HCT116 (cell line): ENCODE results near the gene GGPS1. TPM values are rescaled to one million over a fixed set of nuclear protein-coding genes. Genes with fewer than 3 reads are reported as not detected.

ENCODE experiments used
- ATAC-seq: fragments of 200-7000 bp; cut with Tn5 transposase; 2 replicates; pipeline ENCODE4 v1.9.1; 2020; ENCODE audit warnings: mild to moderate bottlenecking, moderate library complexity
- BruUV-seq: library from RNA; stranded (reverse); fragments of 400-500 nt; replicated peaks from 2 replicates; lab custom pipeline; 2021; lab: Mats Ljungman, UMichigan
- CTCF ChIA-PET: fragments of 300-600 bp; sonication (Branson Sonifier 250); formaldehyde crosslinking; loops from one replicate; lab custom pipeline; 2021; ENCODE audit warnings: antibody characterized with exemption; lab: Charles Lee
- POLR2A ChIA-PET: fragments of 300-600, 350-600 bp; sonication (Branson Sonifier 250); formaldehyde crosslinking; loops from one replicate; lab custom pipeline; 2021; ENCODE audit warnings: antibody characterized with exemption; lab: Charles Lee
- RAD21 ChIA-PET, 2 experiments: fragments of 300-600 bp; sonication (Branson Sonifier 250); formaldehyde crosslinking; loops; one replicate each; lab custom pipeline; 2023; ENCODE audit warnings: low total read pairs in 2 of 2; ENCODE audit not compliant: uncharacterized antibody in 2 of 2, unreplicated experiment in 2 of 2, low non-redundant PET in 1 of 2; lab: Charles Lee
- DNase-seq: peaks from one replicate; pipeline ENCODE4 v3.0.0-alpha.2; 2010; ENCODE audit warnings: low read depth, low spot score
- H2AFZ ChIP-seq: fragments of 200-600 bp; shearing (Covaris generic), sonication (generic); 2 replicates; pipeline ENCODE4 v1.6.1; 2017; ENCODE audit warnings: low read depth, mixed run types, mixed read lengths, antibody characterized with exemption, low read length; ENCODE audit not compliant: poor library complexity, severe bottlenecking
- H3K27ac ChIP-seq: 2 replicates; pipeline ENCODE4 v1.5.1; 2012; ENCODE audit warnings: low read depth, low read length
- H3K27me3 ChIP-seq: fragments of 200-600 bp; sonication (generic); 2 replicates; pipeline ENCODE4 v1.6.1; 2016; ENCODE audit warnings: mixed run types, low read length, mixed read lengths; ENCODE audit not compliant: insufficient read depth
- H3K36me3 ChIP-seq, 2 experiments: fragments of 200-500 bp in 1 of 2; fragments of 200-600 bp in 1 of 2; sonication (Bioruptor generic) in 1 of 2; sonication (generic) in 1 of 2; 2 replicates each; pipeline versions ENCODE4 v1.5.1 to v1.6.1; 2014 to 2016; ENCODE audit warnings: low read length in 2 of 2, inconsistent platforms in 1 of 2, mixed read lengths in 1 of 2, mixed run types in 1 of 2; ENCODE audit not compliant: insufficient read depth in 2 of 2, control insufficient read depth in 1 of 2
- H3K4me1 ChIP-seq, 2 experiments: fragments of 200-600 bp in 1 of 2; sonication (generic) in 1 of 2; 2 replicates each; pipeline versions ENCODE4 v1.5.1 to v1.6.1; 2012 to 2017; ENCODE audit warnings: low read length in 2 of 2, inconsistent platforms in 1 of 2, mild to moderate bottlenecking in 1 of 2, mixed read lengths in 1 of 2, mixed run types in 1 of 2, moderate library complexity in 1 of 2; ENCODE audit not compliant: insufficient read depth in 2 of 2, control insufficient read depth in 1 of 2
- H3K4me2 ChIP-seq: fragments of 200-600 bp; sonication (generic); 2 replicates; pipeline ENCODE4 v1.6.1; 2017; ENCODE audit warnings: mixed run types, low read length, mixed read lengths
- H3K4me3 ChIP-seq, 2 experiments: fragments of 200-600 bp in 1 of 2; sonication (generic) in 1 of 2; replicated peaks in 1 of 2; 2 replicates each; pipeline ENCODE4 v1.5.1; 2011 to 2016; ENCODE audit warnings: low read length in 2 of 2, control low read depth in 1 of 2, low read depth in 1 of 2, mild to moderate bottlenecking in 1 of 2, mixed read lengths in 1 of 2, mixed run types in 1 of 2
- H3K79me2 ChIP-seq: fragments of 200-600 bp; sonication (generic); 2 replicates; pipeline ENCODE4 v1.6.1; 2017; ENCODE audit warnings: mild to moderate bottlenecking, mixed run types, low read length, moderate library complexity, mixed read lengths; ENCODE audit not compliant: insufficient read depth
- H3K9ac ChIP-seq: fragments of 200-600 bp; sonication (generic); 2 replicates; pipeline ENCODE4 v1.6.1; 2016; ENCODE audit warnings: low read length, mixed read lengths
- H3K9me2 ChIP-seq: fragments of 200-600 bp; sonication (generic), shearing (Covaris generic); 2 replicates; pipeline ENCODE4 v1.6.1; 2017; ENCODE audit warnings: mixed run types, mild to moderate bottlenecking, moderate library complexity; ENCODE audit not compliant: insufficient read depth
- H3K9me3 ChIP-seq, 2 experiments: fragments of 200-500 bp in 1 of 2; fragments of 200-600 bp in 1 of 2; sonication (Bioruptor generic) in 1 of 2; sonication (generic) in 1 of 2; 2 replicates each; pipeline ENCODE4 v1.6.1; 2014 to 2017; ENCODE audit warnings: low read length in 2 of 2, mixed read lengths in 2 of 2, inconsistent platforms in 1 of 2, low read depth in 1 of 2, mild to moderate bottlenecking in 1 of 2, mixed run types in 1 of 2, moderate library complexity in 1 of 2; ENCODE audit not compliant: control insufficient read depth in 1 of 2, insufficient read depth in 1 of 2
- H4K20me1 ChIP-seq: fragments of 200-600 bp; sonication (generic), shearing (Covaris generic); 2 replicates; pipeline ENCODE4 v1.6.1; 2017; ENCODE audit warnings: mixed run types, mild to moderate bottlenecking, moderate library complexity; ENCODE audit not compliant: insufficient read depth
- CBX3 ChIP-seq: IDR thresholded peaks from 2 replicates; pipeline ENCODE4 v1.6.1; 2012; ENCODE audit warnings: low read depth
- EGR1 ChIP-seq: IDR thresholded peaks from 2 replicates; pipeline ENCODE4 v1.6.1; 2012; ENCODE audit warnings: low read depth
- EZH2 ChIP-seq: fragments of 200-600 bp; sonication (generic); IDR thresholded peaks from 2 replicates; pipeline ENCODE4 v1.6.1; 2017; ENCODE audit warnings: antibody characterized with exemption, mixed run types
- EZH2phosphoT487 ChIP-seq: fragments of 200-600 bp; IDR thresholded peaks from 2 replicates; pipeline ENCODE4 v1.6.1; 2018; ENCODE audit warnings: antibody characterized with exemption, borderline replicate concordance
- FOSL1 ChIP-seq: IDR thresholded peaks from 2 replicates; pipeline ENCODE4 v1.6.1; 2012; ENCODE audit warnings: low read depth
- JUND ChIP-seq: IDR thresholded peaks from 2 replicates; pipeline ENCODE4 v1.6.1; 2012
- POLR2A ChIP-seq: IDR thresholded peaks from 2 replicates; pipeline ENCODE4 v1.7.0; 2011; ENCODE audit warnings: borderline replicate concordance; ENCODE audit not compliant: insufficient read depth, insufficient read length; ENCODE audit errors: extremely low read depth
- RAD21 ChIP-seq: IDR thresholded peaks from 2 replicates; pipeline ENCODE4 v1.6.1; 2012; ENCODE audit warnings: low read depth, mild to moderate bottlenecking
- SIN3A ChIP-seq: IDR thresholded peaks from 2 replicates; pipeline ENCODE4 v1.6.1; 2012; ENCODE audit warnings: low read depth
- SRF ChIP-seq: IDR thresholded peaks from 2 replicates; pipeline ENCODE4 v1.6.1; 2012; ENCODE audit warnings: low read depth
- ZFX ChIP-seq: fragments of 450-650 bp; IDR thresholded peaks from 2 replicates; pipeline ENCODE4 v1.6.1; 2017
- ZNF274 ChIP-seq: fragments of 200-500 bp; sonication (Bioruptor generic); IDR thresholded peaks from 2 replicates; pipeline ENCODE4 v1.6.1; 2014; ENCODE audit warnings: mild to moderate bottlenecking, low read depth, low read length, inconsistent platforms
- intact Hi-C: fragments of 100-400 bp; cut with micrococcal nuclease; formaldehyde crosslinking; loops from 2 replicates; pipeline ENCODE4 v1.10.0; 2022
- total RNA-seq: library from RNA; stranded (reverse); gene quantifications from one replicate; pipeline ENCODE4 v1.2.1, GENCODE V29; 2021; ENCODE audit not compliant: unreplicated experiment
- TF ChIP-seq, protein P1 (sequence below): IDR thresholded peaks from 2 replicates; pipeline ENCODE4 v1.6.1; 2012
- TF ChIP-seq, protein P2 (sequence below): IDR thresholded peaks from 2 replicates; pipeline ENCODE4 v1.6.1; 2012
- TF ChIP-seq, protein P3 (sequence below): IDR thresholded peaks from 2 replicates; pipeline ENCODE4 v1.6.1; 2012; ENCODE audit warnings: low read depth
- TF ChIP-seq, protein P4 (sequence below): IDR thresholded peaks from 2 replicates; pipeline ENCODE4 v1.6.1; 2011; ENCODE audit warnings: mild to moderate bottlenecking, low read length, moderate library complexity; ENCODE audit not compliant: insufficient replicate concordance; ENCODE audit errors: extremely low read depth

Gene GGPS1
- total RNA-seq, 1 experiment from 2014 or later = 30.6 TPM

DNA sequence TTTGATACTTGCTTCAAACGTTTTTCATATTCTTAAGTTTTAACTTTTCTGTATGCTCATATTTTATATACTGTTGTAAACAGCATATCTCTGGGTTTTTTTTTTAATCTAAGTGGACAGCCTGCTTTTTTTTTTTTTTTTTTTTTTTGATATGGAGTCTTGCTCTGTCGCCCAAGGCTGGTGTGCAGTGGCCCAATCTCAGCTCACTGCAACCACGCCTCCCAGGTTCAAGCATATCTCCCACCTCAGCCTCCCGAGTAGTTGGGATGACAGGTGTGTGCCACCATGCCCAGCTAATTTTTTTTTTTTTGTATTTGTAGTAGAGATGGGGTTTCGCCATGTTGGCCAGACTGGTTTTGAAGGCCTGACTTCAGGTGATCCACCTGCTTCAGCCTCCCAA, 40.1 kb downstream of the GGPS1 start:
- intact Hi-C loops = no loop called here
- H3K36me3 ChIP-seq = no peaks in the 10 kb centered on the region
- ChIA-PET CTCF (interaction anchor here (0.6 kb wide), 1 partner anchor 49 kb away, joined by 3 read pairs; no protein-coding TSS in a partner anchor), POLR2A (interaction anchor here (0.7 kb wide), 1 partner anchor 13 kb away, joined by 4 read pairs; no protein-coding TSS in a partner anchor), RAD21 (no interaction called here)
- peaks cover 40% of the 10 kb centered on the region for H3K79me2 ChIP-seq
- no peak overlapping the region for H2AFZ ChIP-seq
- no peaks in the 10 kb centered on the region for H3K9me2 ChIP-seq
- TF ChIP-seq ZFX (no peak), RAD21 (no peak), FOSL1 (no peak)
- ATAC-seq = no peak
- H3K27ac ChIP-seq = peak overlapping the region; percentile 81
- no peaks in the 10 kb centered on the region for H3K9me3 ChIP-seq
- H3K4me2 ChIP-seq = peak overlapping the region; percentile 85
- peaks cover 0 to 18% of the 10 kb centered on the region in 2 experiments; a peak in 3 of 4 replicates for H3K4me1 ChIP-seq
- H3K9ac ChIP-seq = peak overlapping the region; percentile 76
- no peaks in the 10 kb centered on the region for H3K27me3 ChIP-seq
- no peaks in the 10 kb centered on the region for H4K20me1 ChIP-seq
- H3K4me3 ChIP-seq = peak overlapping the region; percentile 84 to 87
- DNase-seq = no peak
- no TSS peak for BruUV-seq

DNA sequence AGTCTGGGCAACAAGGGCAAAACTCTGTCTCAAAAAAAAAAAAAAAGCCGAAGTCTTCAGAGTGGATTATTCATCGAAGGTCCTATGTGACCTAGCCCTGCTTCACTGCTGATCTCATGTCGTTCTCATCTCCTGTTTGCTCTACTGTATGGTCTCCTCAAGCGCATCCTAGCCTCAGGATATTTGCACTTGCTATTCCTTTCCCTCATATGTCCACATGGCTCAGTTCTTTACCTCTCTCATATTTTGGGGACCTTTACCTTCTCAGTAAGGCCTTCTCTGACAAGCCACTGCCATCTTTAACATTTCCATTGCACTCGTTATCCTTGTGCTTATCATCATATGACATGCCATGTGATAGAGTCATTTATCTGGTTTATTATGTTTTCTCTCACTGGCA, 41.4 kb downstream of the GGPS1 start:
- Histone ChIP-seq H3K27me3 (no peaks in the 10 kb centered on the region), H3K9ac (no peak overlapping the region), H3K9me2 (no peaks in the 10 kb centered on the region), H4K20me1 (no peaks in the 10 kb centered on the region), H3K27ac (no peak overlapping the region), H3K4me1 (peaks cover 0 to 18% of the 10 kb centered on the region in 2 experiments; a peak in 3 of 4 replicates), H3K4me2 (no peak overlapping the region), H3K79me2 (peaks cover 40% of the 10 kb centered on the region), H3K9me3 (no peaks in the 10 kb centered on the region), H3K36me3 (no peaks in the 10 kb centered on the region), H3K4me3 (no peak overlapping the region), H2AFZ (no peak overlapping the region)
- ChIA-PET POLR2A (no interaction called here), RAD21 (no interaction called here), CTCF (no interaction called here)
- intact Hi-C loops = no loop called here
- DNase-seq = no peak
- no peak for ATAC-seq
- BruUV-seq = TSS peak; percentile 26
- TF ChIP-seq, protein P1, sequence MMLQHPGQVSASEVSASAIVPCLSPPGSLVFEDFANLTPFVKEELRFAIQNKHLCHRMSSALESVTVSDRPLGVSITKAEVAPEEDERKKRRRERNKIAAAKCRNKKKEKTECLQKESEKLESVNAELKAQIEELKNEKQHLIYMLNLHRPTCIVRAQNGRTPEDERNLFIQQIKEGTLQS = no peak
- TF ChIP-seq, protein P2, sequence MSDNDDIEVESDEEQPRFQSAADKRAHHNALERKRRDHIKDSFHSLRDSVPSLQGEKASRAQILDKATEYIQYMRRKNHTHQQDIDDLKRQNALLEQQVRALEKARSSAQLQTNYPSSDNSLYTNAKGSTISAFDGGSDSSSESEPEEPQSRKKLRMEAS = no peak
- TF ChIP-seq EZH2 (no peak), EZH2phosphoT487 (no peak), FOSL1 (no peak), SRF (no peak), CBX3 (no peak), JUND (no peak), ZNF274 (no peak), EGR1 (no peak), POLR2A (no peak), SIN3A (no peak), RAD21 (no peak)
- TF ChIP-seq, protein P3, sequence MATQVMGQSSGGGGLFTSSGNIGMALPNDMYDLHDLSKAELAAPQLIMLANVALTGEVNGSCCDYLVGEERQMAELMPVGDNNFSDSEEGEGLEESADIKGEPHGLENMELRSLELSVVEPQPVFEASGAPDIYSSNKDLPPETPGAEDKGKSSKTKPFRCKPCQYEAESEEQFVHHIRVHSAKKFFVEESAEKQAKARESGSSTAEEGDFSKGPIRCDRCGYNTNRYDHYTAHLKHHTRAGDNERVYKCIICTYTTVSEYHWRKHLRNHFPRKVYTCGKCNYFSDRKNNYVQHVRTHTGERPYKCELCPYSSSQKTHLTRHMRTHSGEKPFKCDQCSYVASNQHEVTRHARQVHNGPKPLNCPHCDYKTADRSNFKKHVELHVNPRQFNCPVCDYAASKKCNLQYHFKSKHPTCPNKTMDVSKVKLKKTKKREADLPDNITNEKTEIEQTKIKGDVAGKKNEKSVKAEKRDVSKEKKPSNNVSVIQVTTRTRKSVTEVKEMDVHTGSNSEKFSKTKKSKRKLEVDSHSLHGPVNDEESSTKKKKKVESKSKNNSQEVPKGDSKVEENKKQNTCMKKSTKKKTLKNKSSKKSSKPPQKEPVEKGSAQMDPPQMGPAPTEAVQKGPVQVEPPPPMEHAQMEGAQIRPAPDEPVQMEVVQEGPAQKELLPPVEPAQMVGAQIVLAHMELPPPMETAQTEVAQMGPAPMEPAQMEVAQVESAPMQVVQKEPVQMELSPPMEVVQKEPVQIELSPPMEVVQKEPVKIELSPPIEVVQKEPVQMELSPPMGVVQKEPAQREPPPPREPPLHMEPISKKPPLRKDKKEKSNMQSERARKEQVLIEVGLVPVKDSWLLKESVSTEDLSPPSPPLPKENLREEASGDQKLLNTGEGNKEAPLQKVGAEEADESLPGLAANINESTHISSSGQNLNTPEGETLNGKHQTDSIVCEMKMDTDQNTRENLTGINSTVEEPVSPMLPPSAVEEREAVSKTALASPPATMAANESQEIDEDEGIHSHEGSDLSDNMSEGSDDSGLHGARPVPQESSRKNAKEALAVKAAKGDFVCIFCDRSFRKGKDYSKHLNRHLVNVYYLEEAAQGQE = no peak
- TF ChIP-seq, protein P4, sequence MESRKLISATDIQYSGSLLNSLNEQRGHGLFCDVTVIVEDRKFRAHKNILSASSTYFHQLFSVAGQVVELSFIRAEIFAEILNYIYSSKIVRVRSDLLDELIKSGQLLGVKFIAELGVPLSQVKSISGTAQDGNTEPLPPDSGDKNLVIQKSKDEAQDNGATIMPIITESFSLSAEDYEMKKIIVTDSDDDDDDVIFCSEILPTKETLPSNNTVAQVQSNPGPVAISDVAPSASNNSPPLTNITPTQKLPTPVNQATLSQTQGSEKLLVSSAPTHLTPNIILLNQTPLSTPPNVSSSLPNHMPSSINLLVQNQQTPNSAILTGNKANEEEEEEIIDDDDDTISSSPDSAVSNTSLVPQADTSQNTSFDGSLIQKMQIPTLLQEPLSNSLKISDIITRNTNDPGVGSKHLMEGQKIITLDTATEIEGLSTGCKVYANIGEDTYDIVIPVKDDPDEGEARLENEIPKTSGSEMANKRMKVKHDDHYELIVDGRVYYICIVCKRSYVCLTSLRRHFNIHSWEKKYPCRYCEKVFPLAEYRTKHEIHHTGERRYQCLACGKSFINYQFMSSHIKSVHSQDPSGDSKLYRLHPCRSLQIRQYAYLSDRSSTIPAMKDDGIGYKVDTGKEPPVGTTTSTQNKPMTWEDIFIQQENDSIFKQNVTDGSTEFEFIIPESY = no peak
